Keratinocyte (primary cell): ENCODE data around the gene SMG9. TPM values are rescaled to one million over a fixed set of nuclear protein-coding genes. Genes with fewer than 3 reads are reported as not detected.

Experiments used
- DNase-seq: peaks from one replicate; pipeline ENCODE4 v3.0.0-alpha.2; 2011; ENCODE audit warnings: low read depth, missing footprints, low spot score
- FAIRE-seq: peaks from 2 replicates; lab custom pipeline; 2011; peaks lifted over from hg19 to GRCh38; lab: Jason Lieb, UNC
- H2AFZ ChIP-seq: 2 replicates; pipeline ENCODE4 v1.6.0; 2012; ENCODE audit warnings: low read length, control low read depth, inconsistent platforms; ENCODE audit not compliant: control insufficient read depth
- H3K27ac ChIP-seq: 2 replicates; pipeline ENCODE4 v1.5.1; 2011; ENCODE audit warnings: low read length; ENCODE audit not compliant: control insufficient read depth, insufficient read depth
- H3K27me3 ChIP-seq: 3 replicates; pipeline ENCODE4 v1.6.0; 2011; ENCODE audit warnings: low read length; ENCODE audit not compliant: control insufficient read depth, insufficient read depth; ENCODE audit errors: extremely low read depth
- H3K36me3 ChIP-seq, 2 experiments: 2 replicates in 1 of 2; 3 replicates in 1 of 2; pipeline ENCODE4 v1.5.1; 2011; ENCODE audit warnings: low read length in 2 of 2, mild to moderate bottlenecking in 1 of 2; ENCODE audit not compliant: control insufficient read depth in 2 of 2, insufficient read depth in 2 of 2; ENCODE audit errors: extremely low read depth in 1 of 2
- H3K4me1 ChIP-seq: 3 replicates; pipeline ENCODE4 v1.5.1; 2011; ENCODE audit warnings: low read length; ENCODE audit not compliant: control insufficient read depth, insufficient read depth; ENCODE audit errors: extremely low read depth
- H3K4me2 ChIP-seq: 3 replicates; pipeline ENCODE4 v1.6.0; 2011; ENCODE audit warnings: low read depth, low read length; ENCODE audit not compliant: control insufficient read depth, insufficient read depth; ENCODE audit errors: extremely low read depth
- H3K4me3 ChIP-seq, 3 experiments: fragments of 200-600 bp in 1 of 3; sonication (generic) in 1 of 3; 2 replicates in 2 of 3; 3 replicates in 1 of 3; pipeline ENCODE4 v1.5.1; 2011 to 2016; ENCODE audit warnings: low read length in 3 of 3, mild to moderate bottlenecking in 3 of 3, control low read depth in 2 of 3, inconsistent platforms in 1 of 3, low read depth in 1 of 3, mixed read lengths in 1 of 3, mixed run types in 1 of 3, moderate library complexity in 1 of 3; ENCODE audit not compliant: control insufficient read depth in 2 of 3, insufficient read depth in 2 of 3; ENCODE audit errors: extremely low read depth in 1 of 3
- H3K79me2 ChIP-seq: 2 replicates; pipeline ENCODE4 v1.6.0; 2012; ENCODE audit warnings: low read length; ENCODE audit not compliant: control insufficient read depth, insufficient read depth
- H3K9ac ChIP-seq: 3 replicates; pipeline ENCODE4 v1.6.0; 2011; ENCODE audit warnings: low read length; ENCODE audit not compliant: control insufficient read depth, insufficient read depth; ENCODE audit errors: extremely low read depth
- H3K9me1 ChIP-seq: 3 replicates; pipeline ENCODE4 v1.6.0; 2011; ENCODE audit warnings: low read length; ENCODE audit not compliant: control insufficient read depth, insufficient read depth; ENCODE audit errors: extremely low read depth
- H3K9me3 ChIP-seq: 2 replicates; pipeline ENCODE4 v1.5.1; 2012; ENCODE audit warnings: low read depth, low read length; ENCODE audit not compliant: control insufficient read depth
- H4K20me1 ChIP-seq: 3 replicates; pipeline ENCODE4 v1.6.0; 2011; ENCODE audit warnings: low read length; ENCODE audit not compliant: control insufficient read depth, insufficient read depth; ENCODE audit errors: extremely low read depth
- EZH2 ChIP-seq: IDR thresholded peaks from one replicate; pipeline ENCODE4 v1.6.1; 2012; ENCODE audit warnings: inconsistent platforms, mild to moderate bottlenecking, low read length, moderate library complexity
- dilution Hi-C: fragments of 300-500 bp; cut with MboI; formaldehyde crosslinking; loops from one replicate; pipeline ENCODE4 v1.7.0; 2020; ENCODE audit warnings: low sequenced_read_pairs; ENCODE audit not compliant: extremely low pct_ligation_motif_present
- polyA plus RNA-seq, 5 experiments: library from polyadenylated mRNA; depleted of rRNA in 3 of 5; stranded (reverse) in 3 of 5; stranded (forward) in 1 of 5; unstranded in 1 of 5; fragments of >200 nt; gene quantifications; 1 replicate in 1 of 5; 2 replicates in 3 of 5; 3 replicates in 1 of 5; pipeline versions ENCODE4 v1.2.1 to v1.2.3, GENCODE V29; 2011 to 2012; ENCODE audit warnings: missing spikeins in 2 of 5, low read depth in 1 of 5, low replicate concordance in 1 of 5
- TF ChIP-seq, protein P1 (sequence below), 3 experiments: IDR thresholded peaks in 1 of 3; conservative IDR thresholded peaks in 1 of 3; optimal IDR thresholded peaks in 1 of 3; 2 replicates in 2 of 3; 3 replicates in 1 of 3; pipeline versions ENCODE3 to v1.5.1; 2011; ENCODE audit warnings: low read length in 3 of 3, mild to moderate bottlenecking in 3 of 3, moderate library complexity in 2 of 3, control low read depth in 1 of 3, inconsistent platforms in 1 of 3; ENCODE audit not compliant: insufficient read depth in 2 of 3; ENCODE audit errors: extremely low read depth in 1 of 3

Gene SMG9
- polyA plus RNA-seq, 1 donor (not counting 4 experiments of a cell fraction or from before 2014, with no cell fraction given): 15.6 TPM

GRCh38 chr19:43779820-43780219, 25.1 kb upstream of the SMG9 start:
- Histone ChIP-seq H3K4me3 (peak overlapping the region; percentile 1 to 71 (median 37)), H3K36me3 (no peaks in the 10 kb centered on the region), H2AFZ (no peak overlapping the region), H3K9me1 (no peaks in the 10 kb centered on the region), H3K27me3 (no peaks in the 10 kb centered on the region), H3K27ac (no peak overlapping the region), H3K4me1 (peaks cover 63% of the 10 kb centered on the region), H3K79me2 (peaks cover 3% of the 10 kb centered on the region), H3K9ac (no peak overlapping the region), H3K4me2 (peak overlapping the region; percentile 65), H4K20me1 (no peaks in the 10 kb centered on the region), H3K9me3 (no peaks in the 10 kb centered on the region)
- no peak for DNase-seq
- FAIRE-seq: no peak
- dilution Hi-C loops: no loop called here
- TF ChIP-seq, protein P1, sequence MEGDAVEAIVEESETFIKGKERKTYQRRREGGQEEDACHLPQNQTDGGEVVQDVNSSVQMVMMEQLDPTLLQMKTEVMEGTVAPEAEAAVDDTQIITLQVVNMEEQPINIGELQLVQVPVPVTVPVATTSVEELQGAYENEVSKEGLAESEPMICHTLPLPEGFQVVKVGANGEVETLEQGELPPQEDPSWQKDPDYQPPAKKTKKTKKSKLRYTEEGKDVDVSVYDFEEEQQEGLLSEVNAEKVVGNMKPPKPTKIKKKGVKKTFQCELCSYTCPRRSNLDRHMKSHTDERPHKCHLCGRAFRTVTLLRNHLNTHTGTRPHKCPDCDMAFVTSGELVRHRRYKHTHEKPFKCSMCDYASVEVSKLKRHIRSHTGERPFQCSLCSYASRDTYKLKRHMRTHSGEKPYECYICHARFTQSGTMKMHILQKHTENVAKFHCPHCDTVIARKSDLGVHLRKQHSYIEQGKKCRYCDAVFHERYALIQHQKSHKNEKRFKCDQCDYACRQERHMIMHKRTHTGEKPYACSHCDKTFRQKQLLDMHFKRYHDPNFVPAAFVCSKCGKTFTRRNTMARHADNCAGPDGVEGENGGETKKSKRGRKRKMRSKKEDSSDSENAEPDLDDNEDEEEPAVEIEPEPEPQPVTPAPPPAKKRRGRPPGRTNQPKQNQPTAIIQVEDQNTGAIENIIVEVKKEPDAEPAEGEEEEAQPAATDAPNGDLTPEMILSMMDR (optimal IDR thresholded peaks at IDR 0.05 in 1 of 3, IDR thresholded peaks at IDR 0.05 in 1 of 3, conservative IDR thresholded peaks at IDR 0.05 in 1 of 3; ENCODE audit: extremely low read depth in 1 of 3, insufficient read depth in 2 of 3, low read length in 3 of 3): no peak
- no peak for TF ChIP-seq EZH2

DNA sequence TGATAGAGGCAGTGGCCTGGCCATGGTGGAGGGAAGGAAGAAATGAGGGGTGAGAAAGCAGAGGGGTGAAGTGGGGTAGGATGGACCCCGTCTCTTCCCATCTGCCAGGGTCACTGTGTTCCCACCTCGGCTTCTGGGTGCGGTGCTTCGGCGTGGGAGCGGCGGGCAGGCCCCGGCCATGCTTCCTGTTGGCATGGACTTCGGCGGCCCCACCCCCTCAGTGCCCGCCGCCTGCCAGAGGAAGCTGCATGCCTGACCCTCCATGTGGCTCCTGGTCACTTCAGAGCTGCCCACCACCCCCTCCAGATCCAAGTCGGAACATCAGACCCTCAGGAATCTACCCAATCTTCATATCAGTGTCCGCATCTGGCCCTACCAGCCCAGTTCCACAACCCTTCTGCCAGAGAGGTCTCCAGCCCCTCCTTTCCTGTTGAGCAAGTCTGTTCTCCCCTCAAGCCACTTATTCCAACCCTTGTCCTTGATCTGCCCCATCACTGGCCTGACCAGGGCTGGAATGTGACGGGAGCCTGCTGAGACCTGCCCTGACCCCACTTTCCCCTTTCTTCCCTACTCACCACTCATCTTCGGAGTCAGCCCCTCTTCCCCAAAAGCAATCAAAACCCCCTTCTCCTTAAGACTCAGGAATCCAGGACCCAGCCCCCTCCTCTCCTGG, 24.5 kb upstream of the SMG9 start:
- Histone ChIP-seq H3K27ac (no peak overlapping the region), H3K9me3 (no peaks in the 10 kb centered on the region), H3K4me2 (peak overlapping the region; percentile 65), H3K4me3 (peak overlapping the region in 2 of 3 experiments; percentile 37 to 71), H3K36me3 (no peaks in the 10 kb centered on the region), H2AFZ (no peak overlapping the region), H3K9me1 (no peaks in the 10 kb centered on the region), H3K79me2 (peaks cover 3% of the 10 kb centered on the region), H3K27me3 (no peaks in the 10 kb centered on the region), H4K20me1 (no peaks in the 10 kb centered on the region), H3K9ac (no peak overlapping the region), H3K4me1 (peaks cover 58% of the 10 kb centered on the region)
- no peak for TF ChIP-seq EZH2
- TF ChIP-seq, protein P1 (optimal IDR thresholded peaks at IDR 0.05 in 1 of 3, IDR thresholded peaks at IDR 0.05 in 1 of 3, conservative IDR thresholded peaks at IDR 0.05 in 1 of 3; ENCODE audit: extremely low read depth in 1 of 3, insufficient read depth in 2 of 3, low read length in 3 of 3): no peak
- FAIRE-seq: no peak
- dilution Hi-C loops: no loop called here
- DNase-seq: no peak
